Measurements from ENCODE around the gene RABL6.

GRCh38 chr9:136806631-136807201 is 1.0 kb upstream of the RABL6 start:
- no peak for TF ChIP-seq CTCF (IDR thresholded peaks at IDR 0.05; ENCODE audit: insufficient read depth, low read length)
- no peak for TF ChIP-seq POLR2AphosphoS5 (IDR thresholded peaks at IDR 0.05; ENCODE audit: low read depth)
- no peak for TF ChIP-seq REST (IDR thresholded peaks at IDR 0.05; ENCODE audit: insufficient replicate concordance, low read depth)
- TF ChIP-seq GABPA (IDR thresholded peaks at IDR 0.05; ENCODE audit: low read depth): no peak
